GM21447 (cell line): ENCODE data around the gene NKX1-1.

Source experiments
- ATAC-seq: cut with Tn5 transposase; IDR thresholded peaks from one replicate; pipeline ENCODE4 v1.9.1; 2021; ENCODE audit not compliant: unreplicated experiment

The NKX1-1 gene

DNA sequence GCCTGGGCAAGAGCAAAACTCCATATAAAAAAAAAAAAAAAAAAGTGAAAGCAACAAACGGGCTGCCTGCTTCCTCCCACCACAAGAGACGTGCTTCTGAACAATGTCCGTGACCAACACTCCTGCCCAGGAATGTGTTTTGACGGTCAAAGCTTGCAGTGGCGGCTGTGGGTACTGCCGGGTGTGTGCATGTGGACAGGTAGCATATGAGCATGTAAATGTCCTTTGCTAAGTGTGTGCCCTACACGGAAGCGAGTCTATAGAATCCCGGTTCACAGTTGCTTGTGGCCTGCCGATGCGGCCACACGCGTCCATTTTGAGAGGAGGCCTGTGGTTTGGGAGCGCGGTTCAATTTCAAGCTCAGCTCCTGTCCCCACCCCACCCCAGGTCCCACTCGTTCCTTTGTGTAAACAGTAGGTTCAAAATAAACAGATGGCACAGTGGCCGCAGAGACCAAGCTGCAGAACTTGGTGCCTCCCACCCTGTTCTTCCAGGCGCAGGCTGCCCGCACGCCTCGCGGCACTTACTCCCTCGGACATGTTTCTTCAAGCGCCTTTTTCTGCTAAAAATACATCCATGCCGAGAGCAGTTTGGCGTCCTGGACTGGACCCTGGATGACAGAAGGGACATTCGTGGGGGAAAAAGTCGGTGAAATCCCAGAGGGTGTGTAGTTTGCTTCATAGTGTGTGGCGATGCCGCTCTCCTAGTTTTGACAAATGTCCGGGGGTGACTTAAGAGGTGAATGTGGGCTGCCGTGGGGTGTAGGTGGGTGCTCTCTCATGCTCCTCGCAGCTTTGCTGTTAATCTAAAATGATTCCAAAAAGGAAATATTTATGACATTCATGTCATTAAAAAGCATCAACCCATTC is 11.5 kb upstream of the NKX1-1 start:
- ATAC-seq, result no peak

GRCh38 chr4:1416948-1417260 is 10.7 kb upstream of the NKX1-1 start:
- no peak for ATAC-seq

- ATAC-seq, result no peak
Measured at GRCh38 chr4:1416051-1416947, 10.1 kb upstream of the NKX1-1 start.

DNA sequence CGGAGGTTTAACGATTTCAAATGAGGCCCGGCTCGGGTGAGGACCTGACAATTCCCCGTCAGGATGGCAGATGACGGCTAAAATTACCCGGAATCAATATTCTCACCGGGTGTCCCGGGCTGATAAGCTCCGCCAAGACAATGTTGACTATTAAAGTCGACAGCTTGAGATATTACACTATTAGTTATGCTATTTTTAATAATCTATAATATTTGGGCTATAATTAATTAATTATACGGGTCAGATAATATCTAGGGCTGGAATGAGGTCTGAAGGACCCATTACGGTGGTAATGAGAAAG is 9.4 kb upstream of the NKX1-1 start:
- ATAC-seq, result no peak

DNA sequence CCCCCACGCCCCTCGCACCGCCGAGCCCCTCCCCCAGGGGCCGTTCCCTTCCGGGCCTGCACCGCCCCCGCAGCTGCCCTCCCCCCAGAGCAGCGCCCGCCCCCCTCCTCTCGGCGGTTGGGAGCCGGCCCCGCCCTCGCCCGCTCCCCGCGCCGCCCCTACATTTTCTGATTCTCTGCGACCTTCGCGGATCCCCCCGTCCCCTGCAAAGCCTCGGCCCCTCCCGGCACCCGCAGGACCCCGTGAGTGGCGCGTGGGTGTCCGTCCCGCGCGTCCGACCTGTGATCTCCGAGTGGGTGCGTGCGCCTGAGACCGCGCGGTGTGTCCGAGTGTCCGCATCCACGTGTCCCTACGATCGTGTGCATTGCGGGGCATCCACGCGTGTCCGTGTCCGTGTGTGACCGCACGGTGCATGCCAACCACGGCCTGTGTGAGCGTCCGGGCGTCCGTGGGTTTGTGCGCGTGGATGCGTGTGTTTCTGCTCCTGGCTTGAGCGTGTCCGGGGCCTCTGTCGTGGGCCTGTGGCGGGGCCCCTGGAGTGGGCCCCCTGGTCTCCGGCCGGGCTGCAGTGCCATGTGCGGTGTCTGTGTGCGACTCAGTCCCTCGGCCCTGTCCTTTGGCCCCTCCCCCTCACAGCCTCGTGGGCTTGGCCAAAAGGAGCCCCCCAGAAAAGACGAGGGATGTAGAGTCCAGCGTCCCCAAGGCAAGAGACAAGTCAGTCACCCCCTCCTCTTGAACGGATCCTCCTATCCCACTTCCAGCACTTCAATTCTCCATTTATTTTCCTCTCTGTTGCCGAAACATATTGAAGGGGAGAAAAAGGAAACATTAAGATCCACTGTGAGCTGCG is 8.8 kb upstream of the NKX1-1 start:
- no peak for ATAC-seq

GRCh38 chr4:1413687-1414479 is 7.6 kb upstream of the NKX1-1 start:
- no peak for ATAC-seq

DNA sequence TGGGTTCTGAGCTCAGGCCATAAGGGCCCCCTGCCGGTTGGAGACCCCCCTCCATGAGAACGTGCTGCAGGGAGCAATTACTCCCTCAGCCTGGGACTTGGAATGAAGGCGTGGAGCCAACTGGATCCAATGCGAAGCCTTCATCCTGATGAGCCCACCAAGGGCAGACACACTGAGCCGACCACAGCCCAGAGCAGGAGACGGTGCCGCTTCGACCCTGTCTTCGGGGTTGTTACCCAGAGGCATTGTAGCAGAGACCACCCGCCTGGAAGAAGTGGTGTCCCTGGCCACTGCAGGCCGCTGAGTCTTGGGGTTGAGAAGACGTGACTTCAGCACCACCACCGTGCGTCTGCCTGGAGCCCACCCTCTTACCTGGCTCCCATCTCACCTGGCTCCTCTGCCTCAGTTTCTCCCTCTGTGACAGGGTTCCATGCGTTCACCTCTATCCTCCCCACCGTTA is 7.0 kb upstream of the NKX1-1 start:
- no peak for ATAC-seq

DNA sequence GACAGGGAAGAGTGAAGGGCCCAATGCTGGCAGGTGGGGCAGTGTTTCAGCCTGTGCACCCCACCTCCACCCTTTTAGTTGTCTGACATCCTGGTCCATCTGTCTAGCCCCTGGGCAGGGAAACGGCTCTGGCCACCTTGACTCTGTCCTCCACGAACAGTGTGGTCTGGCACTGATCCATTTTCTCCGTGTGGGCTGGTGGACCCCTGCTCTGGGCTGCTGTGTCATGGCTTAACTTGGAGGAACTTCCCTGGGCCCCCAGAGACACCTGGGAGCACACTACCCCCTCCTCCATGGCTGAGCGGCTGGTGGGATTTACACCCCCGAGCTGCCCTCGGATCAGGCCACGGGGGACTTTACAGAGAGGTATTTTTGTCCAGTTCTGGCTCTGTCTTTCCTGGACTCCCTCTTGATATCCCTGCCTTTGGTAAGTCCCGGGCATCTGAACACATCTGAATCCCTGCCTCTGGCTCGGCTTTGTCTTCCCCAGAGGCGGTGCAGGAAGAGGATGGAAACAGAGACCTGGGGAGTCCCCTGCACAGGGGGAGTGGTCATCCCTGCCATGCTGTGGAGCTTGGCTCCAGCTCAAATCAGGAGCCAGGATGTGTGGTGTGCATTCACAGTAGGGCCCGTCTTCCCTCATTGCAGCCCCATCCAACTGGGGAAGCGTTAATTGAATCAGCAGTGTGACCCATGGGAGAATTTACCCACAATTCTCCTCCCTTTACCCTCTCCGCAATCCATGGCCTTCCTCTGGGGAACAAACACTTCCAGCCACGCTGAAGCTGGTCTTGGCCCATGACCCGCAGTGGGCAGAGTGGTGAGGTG is 6.3 kb upstream of the NKX1-1 start:
- ATAC-seq, result no peak

DNA sequence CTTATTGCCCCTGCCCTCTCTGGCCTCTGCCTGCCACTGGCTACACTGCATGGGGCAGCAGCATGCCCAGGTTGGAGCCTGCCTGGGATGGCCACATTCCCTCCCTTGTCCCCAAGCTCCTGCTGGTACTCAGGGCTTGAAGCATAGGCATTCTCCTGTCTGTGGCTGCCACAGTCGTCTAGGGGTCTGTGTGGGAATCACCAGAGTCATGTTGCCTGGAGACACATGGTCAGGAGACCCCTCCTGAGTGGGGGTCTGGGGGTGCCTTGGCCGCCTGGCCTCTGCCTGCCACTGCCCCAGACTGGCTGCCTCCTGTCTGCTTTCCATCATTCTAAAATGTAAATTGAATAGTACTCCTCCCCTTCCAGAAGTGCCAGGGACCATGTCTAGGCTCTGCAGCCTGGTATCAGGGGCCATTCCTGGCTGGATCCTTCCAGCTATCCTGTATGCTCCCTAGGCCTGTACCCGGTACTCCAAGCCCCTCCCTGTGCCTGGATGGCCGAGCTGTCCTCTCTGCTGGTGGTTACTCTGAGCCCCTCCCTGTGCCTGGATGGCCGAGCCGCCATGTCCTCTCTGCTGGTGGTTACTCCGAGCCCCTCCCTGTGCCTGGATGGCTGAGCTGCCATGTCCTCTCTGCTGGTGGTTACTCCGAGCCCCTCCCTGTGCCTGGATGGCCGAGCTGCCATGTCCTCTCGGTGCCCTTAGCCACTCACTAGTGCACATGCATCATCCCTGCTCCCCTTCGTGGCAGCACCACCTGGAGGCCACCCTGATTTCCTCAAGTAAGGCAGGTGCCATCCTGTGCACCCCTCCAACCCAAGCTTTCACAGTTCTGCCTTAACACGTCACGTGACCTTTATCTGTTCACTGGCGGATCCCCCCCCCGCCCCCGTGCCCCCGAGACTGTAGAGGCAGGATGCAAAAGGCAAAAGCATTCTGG is 5.5 kb upstream of the NKX1-1 start:
- ATAC-seq, result no peak

DNA sequence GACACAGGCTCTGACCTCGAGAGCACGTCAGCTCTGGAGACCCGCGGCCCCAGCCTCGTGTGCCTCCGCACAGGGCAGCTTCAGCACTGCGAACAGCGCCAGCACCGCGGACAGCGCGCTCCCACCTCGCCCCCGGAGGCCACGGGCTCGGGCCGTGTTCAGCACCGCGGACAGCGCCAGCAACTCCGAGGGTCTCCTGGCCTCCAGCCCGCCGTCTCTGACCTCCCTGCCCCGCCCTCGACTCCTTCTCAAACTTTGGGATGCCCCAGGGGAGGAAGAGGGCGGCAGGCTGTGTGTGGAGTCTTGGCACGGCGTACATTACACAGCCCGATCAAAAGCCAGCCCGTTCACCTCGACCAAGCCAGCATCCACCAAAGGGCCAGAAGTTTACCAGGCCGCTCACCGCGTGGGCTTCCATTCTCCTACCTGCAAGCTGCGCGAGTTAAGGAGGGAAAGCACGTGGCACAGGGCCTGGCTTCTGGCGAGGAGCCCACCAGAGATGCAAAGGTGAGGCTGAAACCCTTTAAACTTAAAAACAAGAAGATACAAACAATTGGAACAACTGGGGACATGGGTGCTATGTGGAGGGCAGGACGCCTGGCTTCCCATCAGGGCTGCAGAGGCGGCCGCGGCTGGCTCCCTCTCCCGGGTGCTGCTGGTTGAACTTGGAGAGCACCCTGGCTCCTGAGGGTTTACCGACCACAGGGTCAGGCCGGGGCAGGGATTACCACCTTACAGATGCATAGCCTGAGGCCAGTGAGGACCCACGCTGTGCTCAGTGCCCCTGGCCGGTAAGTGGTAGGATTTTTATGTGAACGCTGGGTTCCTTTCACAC is 4.5 kb upstream of the NKX1-1 start:
- no peak for ATAC-seq

GRCh38 chr4:1409491-1410425 is 3.5 kb upstream of the NKX1-1 start:
- ATAC-seq, result no peak

DNA sequence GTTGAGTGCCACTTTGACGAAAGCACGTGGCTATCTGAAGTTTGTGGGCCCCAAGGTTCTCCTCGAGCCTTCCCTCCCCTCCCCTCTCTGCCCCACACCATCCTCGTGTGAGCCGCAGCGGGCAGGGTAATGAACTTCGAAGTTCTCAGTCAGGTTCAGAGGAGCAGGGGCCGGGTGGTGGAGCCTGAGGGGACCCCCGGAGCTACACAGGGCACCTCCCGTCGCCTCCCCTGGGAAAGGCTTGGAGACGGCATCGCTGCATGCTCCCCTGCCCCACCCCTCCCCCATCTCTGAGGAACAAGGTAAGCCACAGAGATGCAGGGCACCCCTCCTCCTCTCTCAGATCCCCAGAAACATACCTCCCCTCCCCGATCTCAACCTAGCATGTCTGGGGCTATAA is 2.8 kb upstream of the NKX1-1 start:
- ATAC-seq, result no peak

DNA sequence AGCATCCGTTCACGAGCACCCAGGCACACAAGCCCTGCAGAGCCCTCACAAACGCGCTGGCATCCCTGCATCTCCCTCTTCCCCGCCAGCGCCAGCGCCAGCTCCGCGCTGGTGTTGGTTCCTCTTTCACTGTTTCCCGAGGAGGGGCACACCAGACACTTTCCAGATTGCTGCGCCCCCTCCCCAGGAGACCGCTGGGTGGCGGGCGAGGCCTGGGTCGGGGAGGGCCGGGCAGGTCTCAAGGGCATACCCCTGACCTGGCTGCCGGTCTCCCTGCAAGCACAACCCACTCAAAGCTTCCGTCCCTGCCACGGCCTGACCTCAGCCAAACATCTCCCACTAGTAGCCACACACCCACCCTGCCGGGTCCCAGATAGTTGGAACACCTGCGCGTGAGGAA is 2.2 kb upstream of the NKX1-1 start:
- no peak for ATAC-seq

- ATAC-seq, result no peak
Measured at GRCh38 chr4:1407657-1408333, 1.6 kb upstream of the NKX1-1 start.

DNA sequence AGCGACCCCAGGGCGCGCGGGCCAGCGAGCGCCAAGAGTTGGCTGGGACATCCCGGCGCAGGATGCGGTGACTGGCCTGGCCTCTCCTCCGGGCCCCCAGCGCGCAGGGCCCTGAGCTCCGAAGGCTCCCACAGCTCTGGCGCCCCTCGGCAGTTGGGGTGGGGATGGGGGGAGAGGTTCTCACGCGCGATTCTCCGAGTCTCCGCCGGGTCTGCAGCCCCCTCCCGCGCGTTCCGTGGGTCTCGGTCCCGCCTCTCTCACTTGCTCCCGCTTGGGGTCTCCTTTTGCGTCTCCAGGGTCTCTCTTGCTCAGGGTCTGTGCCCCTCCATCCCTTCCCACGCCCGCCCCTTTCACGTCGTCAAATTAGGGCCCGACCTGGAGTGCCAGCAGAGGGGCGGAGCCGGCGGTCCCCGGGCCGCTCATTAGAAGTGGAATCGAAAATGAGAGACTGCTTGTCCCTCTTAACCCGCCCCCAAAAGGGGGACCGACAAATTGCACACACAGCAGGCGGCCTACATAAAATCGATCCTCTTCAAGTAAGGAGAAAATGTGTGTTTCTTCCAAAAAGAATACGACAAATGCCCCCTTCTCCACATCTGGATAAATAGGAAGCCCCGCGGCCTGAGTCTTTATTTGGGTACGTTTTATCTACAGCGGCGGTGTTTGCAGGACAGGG is 877 bp upstream of the NKX1-1 start:
- no peak for ATAC-seq
